SJCRH30 (cell line): ENCODE data around the gene MED13L. TPM values are rescaled to one million over a fixed set of nuclear protein-coding genes. Genes with fewer than 3 reads are reported as not detected.
"Not testable (repeated sequence)": the region's sequence is repeated elsewhere in the genome, so short reads cannot be mapped to it uniquely, and the experiment has no call there.

Source experiments
- DNase-seq, 2 experiments: peaks; one replicate each; pipeline ENCODE4 v3.0.0-alpha.2; 2015 to 2020
- H3K27ac ChIP-seq: fragments of 250-450 bp; sonication (Bioruptor Pico); 2 replicates; pipeline ENCODE4 v1.5.1; 2020; ENCODE audit warnings: mild to moderate bottlenecking, moderate library complexity
- H3K27me3 ChIP-seq: fragments of 250-450 bp; sonication (Bioruptor Pico); 2 replicates; pipeline ENCODE4 v1.5.1; 2020; ENCODE audit warnings: mild to moderate bottlenecking, moderate library complexity
- H3K36me3 ChIP-seq: fragments of 250-450 bp; sonication (Bioruptor Pico); 2 replicates; pipeline ENCODE4 v1.5.1; 2020; ENCODE audit warnings: mild to moderate bottlenecking, moderate library complexity
- H3K4me1 ChIP-seq: fragments of 250-450 bp; sonication (Bioruptor Pico); 2 replicates; pipeline ENCODE4 v1.5.1; 2020; ENCODE audit warnings: mild to moderate bottlenecking, moderate library complexity
- H3K4me3 ChIP-seq: fragments of 250-450 bp; sonication (Bioruptor Pico); 2 replicates; pipeline ENCODE4 v1.5.1; 2020; ENCODE audit warnings: mild to moderate bottlenecking, moderate library complexity
- H3K9me3 ChIP-seq: fragments of 250-450 bp; sonication (Bioruptor Pico); replicated peaks from 2 replicates; pipeline ENCODE4 v1.5.1; 2020; ENCODE audit warnings: mild to moderate bottlenecking, moderate library complexity
- total RNA-seq: library from RNA; depleted of rRNA; stranded (reverse); fragments of >200 nt; shearing (Covaris generic); gene quantifications from 2 replicates; pipeline ENCODE4 v1.2.3, GENCODE V29; 2014

MED13L gene
- total RNA-seq, 1 experiment from 2014 or later: 62.0 TPM

- no peak overlapping the region for H3K27ac ChIP-seq
- H3K36me3 ChIP-seq: no peaks in the 10 kb centered on the region
- peaks cover 56% of the 10 kb centered on the region for H3K4me1 ChIP-seq
- H3K4me3 ChIP-seq: no peak overlapping the region
- no peaks in the 10 kb centered on the region for H3K27me3 ChIP-seq
- H3K9me3 ChIP-seq: no peaks in the 10 kb centered on the region
- no peak for DNase-seq
Measured at GRCh38 chr12:116133636-116134214, 143.8 kb downstream of the MED13L start.

GRCh38 chr12:116133149-116133548, 144.3 kb downstream of the MED13L start:
- H3K27ac ChIP-seq: no peak overlapping the region
- no peaks in the 10 kb centered on the region for H3K27me3 ChIP-seq
- no peak overlapping the region for H3K4me3 ChIP-seq
- H3K9me3 ChIP-seq: no peaks in the 10 kb centered on the region
- DNase-seq: no peak
- H3K4me1 ChIP-seq: peaks cover 55% of the 10 kb centered on the region
- H3K36me3 ChIP-seq: no peaks in the 10 kb centered on the region

GRCh38 chr12:116131987-116132386, 145.5 kb downstream of the MED13L start:
- DNase-seq, H3K27ac ChIP-seq, H3K27me3 ChIP-seq, H3K9me3 ChIP-seq, H3K36me3 ChIP-seq, H3K4me3 ChIP-seq: not testable (repeated sequence)
- peaks cover 60% of the 10 kb centered on the region for H3K4me1 ChIP-seq

GRCh38 chr12:116131176-116131575, 146.3 kb downstream of the MED13L start:
- Histone ChIP-seq H3K9me3 (no peaks in the 10 kb centered on the region), H3K36me3 (no peaks in the 10 kb centered on the region), H3K4me1 (peaks cover 65% of the 10 kb centered on the region), H3K27ac (no peak overlapping the region; the same call in 1 of the 2 replicates), H3K4me3 (no peak overlapping the region), H3K27me3 (no peaks in the 10 kb centered on the region)
- DNase-seq: no peak

- peak in 1 of 2 experiments; percentile 65 for DNase-seq
- Histone ChIP-seq H3K27me3 (no peaks in the 10 kb centered on the region), H3K9me3 (no peaks in the 10 kb centered on the region), H3K4me3 (no peak overlapping the region), H3K36me3 (no peaks in the 10 kb centered on the region), H3K4me1 (peaks cover 70% of the 10 kb centered on the region), H3K27ac (no peak overlapping the region; the same call in 1 of the 2 replicates)
Measured at GRCh38 chr12:116130431-116130830, 147.1 kb downstream of the MED13L start.

GRCh38 chr12:116128779-116129178, 148.7 kb downstream of the MED13L start:
- peaks cover 76% of the 10 kb centered on the region for H3K4me1 ChIP-seq
- H3K4me3 ChIP-seq: no peak overlapping the region
- no peaks in the 10 kb centered on the region for H3K9me3 ChIP-seq
- H3K27me3 ChIP-seq: no peaks in the 10 kb centered on the region
- no peak for DNase-seq
- H3K27ac ChIP-seq: no peak overlapping the region; the same call in 1 of the 2 replicates
- no peaks in the 10 kb centered on the region for H3K36me3 ChIP-seq

GRCh38 chr12:116127859-116128258, 149.6 kb downstream of the MED13L start:
- H3K4me1 ChIP-seq: peaks cover 73% of the 10 kb centered on the region
- H3K36me3 ChIP-seq: no peaks in the 10 kb centered on the region
- no peak overlapping the region for H3K4me3 ChIP-seq
- no peaks in the 10 kb centered on the region for H3K27me3 ChIP-seq
- no peak for DNase-seq
- H3K9me3 ChIP-seq: no peaks in the 10 kb centered on the region
- no peak overlapping the region for H3K27ac ChIP-seq

- H3K36me3 ChIP-seq: no peaks in the 10 kb centered on the region
- no peaks in the 10 kb centered on the region for H3K27me3 ChIP-seq
- H3K9me3 ChIP-seq: no peaks in the 10 kb centered on the region
- no peak overlapping the region for H3K4me3 ChIP-seq
- peak overlapping the region; percentile 99; the same call in 1 of the 2 replicates for H3K27ac ChIP-seq
- H3K4me1 ChIP-seq: peaks cover 85% of the 10 kb centered on the region
- no peak for DNase-seq
Measured at GRCh38 chr12:116126610-116127009, 150.9 kb downstream of the MED13L start.

GRCh38 chr12:116125956-116126566, 151.4 kb downstream of the MED13L start:
- Histone ChIP-seq H3K27ac (peak overlapping the region; percentile 99; the same call in 1 of the 2 replicates), H3K27me3 (no peaks in the 10 kb centered on the region), H3K9me3 (no peaks in the 10 kb centered on the region), H3K4me3 (no peak overlapping the region), H3K4me1 (peaks cover 87% of the 10 kb centered on the region), H3K36me3 (no peaks in the 10 kb centered on the region)
- peak; percentile 38 to 67 for DNase-seq

- no peak for DNase-seq
- Histone ChIP-seq H3K27ac (peak overlapping the region; percentile 99), H3K4me1 (peaks cover 87% of the 10 kb centered on the region)
Measured at GRCh38 chr12:116125084-116125483, 152.4 kb downstream of the MED13L start.

GRCh38 chr12:116123451-116124258, 153.8 kb downstream of the MED13L start:
- Histone ChIP-seq H3K9me3 (no peaks in the 10 kb centered on the region), H3K36me3 (no peaks in the 10 kb centered on the region), H3K4me1 (peaks cover 78% of the 10 kb centered on the region), H3K27ac (peak overlapping the region; percentile 99), H3K4me3 (peak overlapping the region; percentile 39), H3K27me3 (no peaks in the 10 kb centered on the region)
- peak; percentile 95 to 98 for DNase-seq

More at GRCh38 chr12:116125084-116125483, 152.4 kb downstream of the MED13L start:
- H3K36me3 ChIP-seq: no peaks in the 10 kb centered on the region
- H3K27me3 ChIP-seq: no peaks in the 10 kb centered on the region
- no peaks in the 10 kb centered on the region for H3K9me3 ChIP-seq
- H3K4me3 ChIP-seq: no peak overlapping the region

GRCh38 chr12:116122628-116123027, 154.9 kb downstream of the MED13L start:
- H3K4me1 ChIP-seq: peaks cover 71% of the 10 kb centered on the region
- H3K4me3 ChIP-seq: no peak overlapping the region
- no peak for DNase-seq
- no peaks in the 10 kb centered on the region for H3K27me3 ChIP-seq
- no peaks in the 10 kb centered on the region for H3K9me3 ChIP-seq
- no peaks in the 10 kb centered on the region for H3K36me3 ChIP-seq
- H3K27ac ChIP-seq: peak overlapping the region; percentile 99

- no peaks in the 10 kb centered on the region for H3K27me3 ChIP-seq
- H3K4me3 ChIP-seq: no peak overlapping the region; the same call in 1 of the 2 replicates
- H3K4me1 ChIP-seq: peaks cover 60% of the 10 kb centered on the region
- no peaks in the 10 kb centered on the region for H3K36me3 ChIP-seq
- H3K27ac ChIP-seq: peak overlapping the region; percentile 99
- no peaks in the 10 kb centered on the region for H3K9me3 ChIP-seq
- peak; percentile 50 to 77 for DNase-seq
Measured at GRCh38 chr12:116121453-116121871, 156.0 kb downstream of the MED13L start.

- Histone ChIP-seq H3K4me1 (peaks cover 32% of the 10 kb centered on the region), H3K36me3 (no peaks in the 10 kb centered on the region; the same call in 1 of the 2 replicates), H3K27me3 (no peaks in the 10 kb centered on the region), H3K4me3 (no peak overlapping the region), H3K9me3 (no peaks in the 10 kb centered on the region), H3K27ac (no peak overlapping the region)
- no peak for DNase-seq
Measured at GRCh38 chr12:116116650-116117424, 160.7 kb downstream of the MED13L start.
